HG02798 (cell line): ENCODE measurements around the gene SYNJ2.

Source experiments
- ATAC-seq: cut with Tn5 transposase; IDR thresholded peaks from one replicate; pipeline ENCODE4 v1.9.1; 2021; ENCODE audit warnings: mild to moderate bottlenecking; ENCODE audit not compliant: unreplicated experiment, poor library complexity

The SYNJ2 gene

DNA sequence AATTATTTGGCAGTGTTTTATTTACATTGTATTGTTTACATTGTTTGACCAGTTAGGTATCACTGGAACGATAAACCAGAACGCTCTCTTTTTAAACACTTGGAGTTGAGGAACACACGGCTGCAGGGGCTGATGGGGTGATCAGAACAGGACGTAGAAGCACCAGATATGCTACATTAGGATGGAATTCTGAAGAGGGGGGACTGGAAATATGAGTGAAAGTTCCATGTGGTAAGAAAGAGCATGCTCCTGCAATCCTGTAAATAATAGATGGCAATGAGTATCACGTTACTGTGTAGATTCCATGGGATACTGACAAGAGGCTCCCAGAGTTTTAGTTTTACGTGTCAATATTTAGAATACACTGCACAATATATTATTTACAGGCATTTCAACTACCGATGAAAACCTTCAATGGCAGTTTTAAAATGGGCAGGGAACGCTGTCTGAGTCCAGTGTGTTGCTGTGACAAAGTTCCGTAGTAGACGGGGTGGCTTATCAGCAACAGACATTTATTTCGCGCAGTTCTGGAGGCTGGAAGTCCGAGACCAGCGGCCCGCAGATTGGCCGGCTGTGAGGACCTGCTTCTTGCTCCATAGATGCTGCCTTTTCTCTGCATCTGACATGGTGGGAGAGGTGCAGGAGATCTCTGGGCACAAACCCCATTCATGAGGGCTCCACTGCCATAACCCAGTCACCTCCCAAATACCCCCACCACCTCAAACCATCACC lies 43.1 kb downstream of the SYNJ2 start:
- no peak for ATAC-seq

DNA sequence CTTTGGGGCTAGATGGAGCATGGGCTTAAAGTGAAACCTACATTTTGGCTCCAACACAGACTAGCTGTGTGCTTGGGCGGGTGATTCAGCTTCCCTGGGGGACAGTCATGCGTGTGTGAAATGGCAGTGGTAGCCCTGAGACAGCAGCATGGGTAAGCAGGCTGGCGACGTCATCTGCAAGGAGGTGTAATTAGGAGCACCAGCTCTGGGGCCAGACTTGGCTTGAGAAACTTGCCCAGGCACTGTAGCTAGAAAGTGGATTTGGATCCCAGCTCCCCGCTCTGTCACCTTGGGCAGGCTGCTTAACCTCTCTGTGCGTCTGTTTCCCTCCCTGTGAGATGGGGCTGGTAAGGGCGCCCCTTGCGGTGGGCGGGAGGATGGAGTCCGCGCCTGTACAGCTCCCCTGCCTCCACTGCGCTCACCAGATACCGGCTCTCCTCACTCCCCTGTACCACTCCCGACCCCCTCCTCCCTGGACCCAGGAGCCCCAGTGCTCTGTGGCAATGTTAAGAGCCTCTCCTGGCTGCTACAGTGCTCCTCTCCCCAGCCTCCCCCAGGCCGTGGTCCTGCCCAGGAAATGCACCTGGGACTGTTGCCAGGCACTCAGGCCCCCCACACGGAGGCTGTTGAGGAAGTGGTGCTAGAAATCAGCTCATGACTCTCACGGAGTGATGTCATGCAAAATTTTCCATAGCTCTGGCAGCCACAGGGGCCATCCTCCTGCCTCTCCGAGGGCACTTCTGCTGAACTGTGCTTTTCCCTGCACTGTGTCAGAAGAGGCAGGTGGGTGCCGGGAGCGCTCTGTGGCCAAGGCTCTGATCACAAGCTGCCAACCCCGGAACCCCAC lies 44.6 kb downstream of the SYNJ2 start:
- peak; percentile 89 for ATAC-seq

DNA sequence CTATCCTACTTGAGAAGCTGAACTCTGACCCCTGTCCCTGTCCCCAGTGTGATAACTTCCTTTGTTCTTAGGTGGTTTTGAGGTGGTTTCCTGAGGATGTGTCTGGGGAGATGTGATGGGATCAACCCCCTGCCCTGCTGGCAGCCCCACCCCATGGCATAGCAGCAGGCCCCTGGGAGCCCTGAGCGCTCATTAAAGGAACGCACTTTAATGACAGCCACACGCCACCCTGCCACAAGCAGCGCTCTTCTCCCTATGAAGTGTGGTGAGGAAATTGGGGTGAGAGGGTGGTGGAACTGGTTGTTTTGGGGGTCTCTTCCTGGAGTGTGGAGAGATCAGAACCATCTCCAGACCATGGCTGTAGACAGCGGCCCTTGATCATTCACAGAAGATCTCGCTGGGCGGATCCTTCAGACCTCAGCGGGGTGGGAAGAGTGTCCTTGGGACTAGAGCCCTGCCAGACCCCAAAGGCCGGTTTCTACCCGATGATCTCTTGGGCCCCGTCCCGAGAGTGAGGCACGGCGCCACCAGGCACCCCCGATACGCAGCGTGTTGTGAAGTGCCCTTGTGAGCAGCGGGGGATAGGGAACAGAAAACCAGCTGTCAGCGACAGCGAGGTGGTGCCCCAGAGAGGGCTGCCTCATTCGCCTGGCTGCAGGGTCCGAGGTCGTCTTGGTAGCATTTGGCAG lies 45.4 kb downstream of the SYNJ2 start:
- no peak for ATAC-seq

DNA sequence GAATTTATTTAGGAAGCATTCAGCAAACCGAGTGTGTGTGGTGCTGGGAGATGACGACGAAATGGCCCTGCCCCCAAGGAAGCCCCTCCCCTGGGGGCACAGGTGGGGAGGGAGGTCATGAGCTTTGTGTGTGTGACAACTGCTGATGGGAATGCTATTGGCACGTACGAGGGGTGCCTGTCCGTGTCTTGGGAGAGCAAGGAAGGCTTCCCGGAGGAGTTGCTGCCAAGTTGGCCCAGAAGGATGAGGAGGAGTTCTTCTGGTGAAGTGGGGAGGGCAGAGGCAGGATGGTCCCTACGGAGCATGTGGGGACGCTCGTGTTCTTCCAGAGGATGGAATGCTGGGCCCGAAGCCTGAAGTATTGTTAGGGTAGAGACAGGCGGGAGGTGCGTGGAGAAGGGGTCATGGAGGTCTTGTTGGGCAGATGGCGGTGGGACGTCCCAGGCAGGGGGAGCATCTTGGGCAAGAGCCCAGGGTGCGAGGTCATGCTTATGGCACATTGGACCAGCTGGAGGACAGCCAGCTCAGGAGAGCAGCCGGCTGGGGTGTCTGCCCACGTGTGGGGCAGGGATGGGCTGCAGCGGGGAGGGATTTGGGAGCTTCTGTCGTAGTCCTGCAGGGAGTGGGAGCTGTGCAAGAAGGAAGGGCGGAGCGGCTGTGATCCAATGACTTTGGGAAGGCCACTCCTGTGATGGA lies 46.1 kb downstream of the SYNJ2 start:
- ATAC-seq = no peak

DNA sequence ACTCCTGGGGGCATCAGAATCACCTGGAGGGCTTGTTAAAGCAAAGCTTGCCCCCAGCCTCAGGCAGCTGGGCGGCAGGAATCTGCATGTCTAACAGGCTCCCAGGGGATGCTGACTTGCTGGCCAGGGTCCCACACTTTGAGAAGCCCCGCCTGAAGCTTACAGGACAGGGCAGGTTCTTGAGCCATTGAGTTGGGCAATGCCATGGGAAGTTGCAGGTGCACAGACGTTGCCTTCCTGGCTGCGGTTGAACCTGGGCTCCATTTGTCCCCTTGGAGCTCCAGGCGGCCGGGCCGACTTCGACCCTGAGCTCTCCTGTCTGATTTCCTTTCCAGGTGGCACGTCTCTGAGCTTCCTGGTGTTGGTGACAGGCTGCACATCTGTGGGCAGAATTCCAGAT lies 46.8 kb downstream of the SYNJ2 start:
- no peak for ATAC-seq

DNA sequence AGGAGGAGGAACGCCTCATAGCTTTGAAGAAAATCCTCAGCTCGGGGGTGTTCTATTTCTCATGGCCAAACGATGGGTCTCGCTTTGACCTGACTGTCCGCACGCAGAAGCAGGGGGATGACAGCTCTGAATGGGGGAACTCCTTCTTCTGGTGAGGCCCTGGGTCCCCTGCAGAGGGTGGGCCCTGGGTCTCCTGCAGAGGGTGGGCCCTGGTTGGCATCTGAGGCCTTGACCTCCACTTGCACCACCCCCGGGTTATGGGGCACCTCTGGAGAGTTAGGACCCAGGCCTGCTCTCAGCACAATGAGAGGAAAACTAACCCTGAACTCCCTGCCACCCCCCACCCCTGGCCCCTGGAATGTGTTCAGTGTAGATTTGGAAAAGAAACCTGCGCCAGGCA lies 47.2 kb downstream of the SYNJ2 start:
- no peak for ATAC-seq

DNA sequence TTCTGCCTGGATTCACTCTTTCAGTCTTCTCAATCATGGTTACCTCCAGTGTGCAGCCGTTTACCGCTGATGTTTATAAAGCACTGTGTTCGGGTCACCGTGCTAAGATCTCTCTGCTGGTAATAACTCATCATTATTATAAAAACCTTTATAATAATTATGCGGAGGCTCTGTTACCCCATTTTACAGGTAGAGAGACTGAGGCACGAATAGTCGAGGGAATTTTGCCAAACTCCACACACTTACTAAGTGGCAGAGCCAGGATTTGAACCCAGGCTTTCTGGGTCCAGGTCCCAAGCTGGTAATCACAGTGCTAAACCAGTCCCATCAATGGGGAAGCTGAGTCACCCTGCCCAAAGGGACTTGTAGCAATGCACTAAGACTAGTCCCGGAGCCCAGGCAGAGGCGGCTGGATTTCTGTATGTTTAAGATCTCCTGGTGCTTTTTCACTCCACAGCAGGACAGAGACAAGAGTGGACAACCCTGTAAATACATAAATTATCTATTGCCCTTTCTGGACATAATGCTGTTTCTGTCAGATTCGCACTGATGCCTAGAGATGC lies 48.1 kb downstream of the SYNJ2 start:
- no peak for ATAC-seq

DNA sequence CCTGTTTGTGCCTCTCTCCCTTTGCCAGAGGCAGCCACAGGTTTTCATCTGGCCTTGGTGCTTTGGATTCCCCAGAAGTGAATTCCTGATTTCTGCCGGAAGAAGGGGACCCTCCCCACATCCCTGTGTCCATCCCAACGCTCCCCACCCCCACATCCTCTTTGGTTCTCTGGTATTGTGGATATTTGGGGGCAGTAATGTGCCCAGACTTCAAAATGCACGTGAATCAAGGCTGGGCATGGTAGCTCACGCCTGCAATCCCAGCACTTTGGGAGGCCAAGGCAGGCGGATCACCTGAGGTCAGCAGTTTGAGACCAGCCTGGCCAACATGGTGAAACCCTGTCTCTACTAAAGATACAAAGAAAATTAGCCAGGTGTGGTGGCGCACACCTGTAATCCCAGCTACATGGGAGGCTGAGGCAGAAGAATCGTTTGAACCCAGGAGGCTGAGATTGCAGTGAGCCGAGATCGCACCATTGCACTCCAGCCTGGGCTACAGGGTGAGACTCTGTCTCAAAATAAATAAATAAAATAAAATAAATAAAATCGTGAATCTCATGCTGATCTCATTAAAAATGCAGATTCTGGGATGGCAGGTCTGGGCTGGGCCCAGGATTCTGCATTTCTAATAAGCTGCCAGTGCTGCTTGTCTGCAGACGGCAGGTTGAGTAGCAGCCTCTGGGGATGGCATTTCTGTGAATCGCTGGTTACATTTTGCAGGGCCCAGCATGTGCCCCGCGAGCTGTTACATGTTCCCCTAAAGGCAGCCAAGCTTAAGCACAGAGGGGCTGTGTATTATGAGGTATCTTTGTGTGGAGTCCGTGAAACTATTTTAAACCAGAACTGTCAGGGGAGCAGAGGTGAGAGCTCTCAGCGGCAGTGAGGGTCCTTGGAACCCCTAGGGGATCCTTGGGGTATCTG lies 49.0 kb downstream of the SYNJ2 start:
- ATAC-seq = no peak

DNA sequence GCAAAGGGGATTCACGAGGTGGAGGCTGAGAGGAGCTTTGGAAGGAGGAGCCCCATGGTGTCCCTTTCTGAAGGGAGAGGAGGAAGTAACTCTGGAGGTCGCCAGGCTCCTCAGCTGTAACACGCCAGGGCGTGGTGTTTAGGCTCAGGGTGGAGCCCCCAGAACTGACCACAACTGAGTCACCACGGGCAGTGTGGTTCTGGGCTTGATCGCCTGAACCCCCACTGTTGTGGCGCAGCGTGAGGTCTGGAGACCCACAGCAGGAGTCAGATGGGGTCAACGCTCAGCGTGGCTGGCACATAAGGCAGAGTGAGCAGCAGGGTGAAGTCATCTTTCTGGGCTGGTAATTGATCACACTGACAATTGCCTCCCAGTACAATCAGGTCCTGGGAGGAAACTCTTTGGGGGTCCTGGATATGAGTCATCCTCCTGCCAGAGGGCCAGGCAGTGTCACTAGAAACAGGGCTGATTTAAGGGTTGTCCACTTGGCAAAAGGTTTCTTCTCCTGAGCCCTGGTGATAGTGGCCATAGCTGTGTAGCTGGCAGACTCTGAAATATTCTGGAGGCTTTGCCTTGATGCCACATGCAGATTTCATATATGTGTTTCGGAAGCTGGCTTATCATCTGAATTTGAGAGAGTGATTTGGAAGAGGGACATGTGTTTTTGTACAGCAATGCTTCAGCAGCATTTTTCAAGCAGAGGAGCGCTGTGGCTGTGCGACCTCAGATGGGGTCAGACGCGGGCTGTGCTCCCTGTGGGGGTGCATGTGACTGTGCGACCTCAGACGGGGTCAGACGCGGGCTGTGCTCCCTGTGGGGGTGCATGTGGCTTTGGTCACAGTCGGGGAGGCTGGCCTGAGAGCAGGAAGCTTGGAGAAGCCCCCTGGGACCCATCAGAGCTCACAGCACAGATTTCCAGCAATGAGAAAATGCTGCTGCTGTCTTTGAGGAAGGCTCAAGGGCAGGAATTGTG lies 50.0 kb downstream of the SYNJ2 start:
- ATAC-seq = peak; percentile 45

DNA sequence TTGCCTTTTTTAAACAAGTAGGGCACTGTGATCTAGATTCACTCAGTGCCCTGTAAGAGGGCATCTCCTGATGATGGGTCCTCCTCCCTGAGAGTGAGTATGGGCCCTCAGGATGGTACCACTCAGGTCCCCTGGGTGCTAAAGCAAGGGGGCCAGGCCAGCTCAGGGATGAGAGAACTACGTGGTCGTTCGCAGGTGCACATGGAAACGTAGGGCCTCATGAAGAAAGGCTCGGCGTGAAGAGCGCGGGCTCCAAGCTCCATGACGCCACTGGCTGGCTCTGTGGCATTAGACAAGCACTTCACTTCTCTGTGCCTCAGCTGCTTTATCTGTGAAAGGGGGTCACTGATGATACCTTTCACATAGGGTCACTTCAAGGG lies 50.7 kb downstream of the SYNJ2 start:
- no peak for ATAC-seq

DNA sequence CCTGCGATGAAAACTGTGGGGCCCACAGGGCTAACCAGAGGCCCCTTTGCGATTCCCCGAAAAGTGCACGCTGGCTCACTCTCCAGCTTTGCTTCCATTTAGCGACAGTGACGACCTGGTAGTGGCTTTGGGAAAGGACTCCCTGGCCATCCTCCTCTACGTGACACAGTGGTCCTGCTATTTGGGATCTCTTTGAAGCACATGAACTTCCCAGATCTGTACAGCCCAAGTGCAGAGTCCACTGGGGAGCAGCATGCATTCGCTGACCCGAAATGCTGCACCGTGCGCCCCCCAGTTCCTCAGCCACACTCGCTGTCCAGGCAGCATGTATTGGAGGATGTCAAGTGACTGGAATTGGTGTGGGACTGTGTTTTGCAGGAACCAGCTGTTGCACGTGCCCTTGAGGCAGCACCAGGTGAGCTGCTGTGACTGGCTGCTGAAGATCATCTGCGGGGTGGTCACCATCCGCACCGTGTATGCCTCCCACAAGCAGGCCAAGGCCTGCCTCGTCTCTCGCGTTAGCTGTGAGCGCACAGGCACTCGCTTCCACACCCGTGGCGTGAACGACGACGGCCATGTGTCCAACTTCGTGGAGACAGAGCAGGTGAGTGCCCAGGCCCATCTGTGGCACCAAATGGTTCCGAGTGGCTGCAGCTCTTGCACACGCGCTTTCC lies 51.6 kb downstream of the SYNJ2 start:
- ATAC-seq = no peak

DNA sequence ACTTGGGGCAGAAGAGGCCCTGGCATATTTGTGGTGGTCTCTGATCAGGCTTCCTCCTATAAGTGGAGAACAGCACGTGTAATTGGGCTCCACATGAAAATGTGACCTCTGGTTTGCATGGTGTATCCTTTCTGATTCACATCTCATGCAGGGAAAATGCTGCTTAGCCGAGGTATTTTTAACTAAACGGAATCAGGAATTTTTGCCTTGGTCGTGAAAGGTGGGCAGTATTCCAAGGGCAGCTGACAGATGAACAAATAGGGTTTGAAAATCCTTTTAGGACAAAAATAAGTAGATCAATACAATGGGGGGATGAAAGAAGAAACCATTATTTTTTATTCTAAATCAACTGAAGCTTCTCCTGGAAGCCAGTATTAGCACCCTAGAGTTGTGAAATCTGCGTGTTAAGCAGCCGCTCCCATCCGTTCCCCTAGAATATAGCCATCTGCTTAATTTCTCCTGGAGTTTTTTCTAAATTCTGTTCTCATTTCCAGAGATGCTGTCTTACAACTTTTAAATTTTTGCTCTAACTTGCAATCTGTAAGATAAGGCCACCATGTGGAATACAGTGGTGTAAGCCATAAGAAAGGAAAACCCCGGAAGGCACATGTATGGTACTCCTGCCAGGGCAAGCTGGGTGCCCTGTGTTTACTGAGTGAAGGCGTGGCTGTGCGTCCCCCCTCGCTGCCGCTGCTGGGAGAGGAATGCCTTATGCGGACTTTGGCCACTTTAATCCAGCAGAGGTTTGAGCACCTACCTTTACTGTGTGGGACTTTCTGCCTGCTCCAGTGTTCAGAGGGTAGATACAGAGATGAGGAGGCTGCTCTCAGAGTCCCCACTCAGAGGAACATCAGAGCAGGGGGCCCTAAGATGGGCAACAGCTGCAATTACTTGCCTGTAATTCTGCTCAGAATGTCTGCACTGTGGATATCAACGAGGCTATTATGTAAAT lies 52.4 kb downstream of the SYNJ2 start:
- ATAC-seq = no peak

DNA sequence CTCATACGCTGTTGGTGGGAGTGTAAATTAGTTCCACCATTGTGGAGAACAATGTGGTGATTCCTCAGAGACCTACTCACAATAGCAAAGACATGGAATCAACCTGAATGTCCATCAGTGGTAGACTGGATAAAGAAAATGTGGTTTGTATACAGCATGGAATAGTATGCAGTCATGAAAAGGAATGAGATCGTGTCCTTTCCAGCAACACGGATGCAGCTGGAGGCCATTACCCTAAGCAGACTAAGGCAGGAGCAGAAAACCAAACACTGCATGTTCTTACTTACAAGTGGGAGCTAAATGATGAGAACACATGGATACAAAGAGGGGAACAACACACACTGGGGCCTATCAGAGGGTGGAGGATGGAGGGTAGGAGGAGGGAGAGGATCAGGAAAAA lies 54.6 kb downstream of the SYNJ2 start:
- ATAC-seq = no peak

DNA sequence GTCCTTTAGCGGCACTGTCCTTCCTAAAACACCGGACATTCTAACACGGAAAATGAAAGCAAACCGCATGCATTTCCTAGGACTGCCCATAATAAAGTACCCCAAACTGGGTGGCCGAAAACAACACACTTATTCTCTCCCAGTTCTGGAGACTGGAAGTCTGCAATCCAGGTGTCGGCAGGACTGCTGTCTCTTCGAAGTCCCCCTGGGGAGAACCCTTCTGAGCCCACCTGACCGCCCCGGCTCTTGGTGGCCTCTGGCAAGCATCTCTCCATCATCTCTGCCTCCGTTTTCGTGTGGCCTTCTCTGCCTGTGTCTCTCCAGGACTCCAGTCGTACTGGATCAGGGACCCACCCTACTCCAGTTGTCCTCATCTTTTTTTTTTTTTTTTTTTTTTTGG lies 55.4 kb downstream of the SYNJ2 start:
- ATAC-seq = no peak

DNA sequence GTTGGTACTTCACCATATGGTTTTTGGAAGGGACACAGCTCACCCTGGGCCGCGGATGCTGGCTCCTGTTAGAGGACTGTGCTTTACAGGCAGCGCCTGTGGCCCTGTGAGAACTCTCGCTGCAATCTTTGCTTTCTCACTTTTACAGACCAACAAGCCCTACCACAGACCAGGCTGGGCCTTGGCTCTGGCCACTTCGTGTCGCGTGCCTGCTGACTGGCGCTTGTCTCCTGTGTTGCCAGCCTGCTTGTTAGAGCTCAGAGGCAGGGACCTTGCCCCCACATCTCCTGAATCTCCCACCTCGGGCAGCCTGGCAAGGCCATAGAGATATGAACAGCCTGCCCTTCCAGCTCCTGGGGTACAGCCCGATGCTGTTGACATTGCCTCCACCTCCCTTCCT lies 56.1 kb downstream of the SYNJ2 start:
- no peak for ATAC-seq

DNA sequence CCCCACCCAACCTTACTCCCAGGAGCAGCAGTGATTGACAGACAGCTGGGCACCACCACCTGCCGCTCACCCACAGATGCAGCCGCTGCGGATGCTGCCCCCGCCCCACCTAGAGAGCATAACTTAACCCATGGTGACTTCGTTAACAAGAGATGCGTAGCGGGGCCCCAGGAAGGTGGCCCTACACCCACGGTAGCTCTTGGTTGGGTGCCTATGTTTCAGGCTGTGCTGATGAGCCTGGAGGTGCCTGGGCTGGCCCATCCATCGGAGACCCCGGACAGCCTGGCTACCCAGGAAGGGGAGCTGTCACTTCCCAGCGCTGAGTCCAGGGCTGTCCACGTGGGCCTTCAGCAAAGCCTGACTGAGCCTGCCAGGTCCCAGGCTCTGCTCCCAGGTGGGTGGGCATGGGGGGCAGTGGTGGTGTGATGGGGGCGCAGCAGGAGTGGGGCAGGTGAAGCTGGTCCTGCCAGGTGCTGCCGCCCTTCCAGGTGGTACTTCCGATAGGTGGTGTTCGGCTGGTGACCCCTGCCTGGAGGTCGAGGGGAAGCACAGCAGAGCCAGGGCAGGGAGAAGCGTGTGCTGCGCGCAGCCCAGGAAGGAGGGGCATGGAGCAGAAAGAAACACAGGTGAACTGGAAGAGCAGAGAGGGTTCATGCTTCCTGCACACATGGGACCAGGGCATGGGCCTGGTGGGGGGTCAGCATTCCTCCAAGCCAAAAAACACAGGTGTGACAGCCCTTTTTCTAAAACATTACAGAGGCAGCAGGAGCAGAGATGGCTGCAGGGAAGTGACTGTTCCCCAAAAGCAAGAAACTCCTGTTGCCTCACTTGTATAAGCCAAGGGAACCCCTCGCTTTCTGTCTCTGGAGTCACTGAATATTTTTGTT lies 56.9 kb downstream of the SYNJ2 start:
- no peak for ATAC-seq
